T-helper 2 cell treated with Interferon-gamma antibody and Interleukin-4, amounts not matched to agents 100 ng/mL and 5 ng/mL, for 36 hours (primary cell): ENCODE measurements around the gene FHIT. TPM values are rescaled to one million over a fixed set of nuclear protein-coding genes. Genes with fewer than 3 reads are reported as not detected.

Experiments
- intact Hi-C: fragments of 100-400 bp; cut with micrococcal nuclease; formaldehyde crosslinking; loops from one replicate; pipeline ENCODE4 v1.15.1; 2023
- total RNA-seq: library from RNA; stranded (reverse); gene quantifications from 2 replicates; pipeline ENCODE4 v1.2.3, GENCODE V29; 2022

The FHIT gene
- total RNA-seq, 1 donor from 2014 or later: 40.4 TPM

GRCh38 chr3:59766200-59766872, 1484.9 kb downstream of the FHIT start:
- intact Hi-C loops: no loop called here

- intact Hi-C loops: no loop called here
Observed at GRCh38 chr3:59764171-59764570, 1487.1 kb downstream of the FHIT start.

- intact Hi-C loops: no loop called here
Observed at GRCh38 chr3:59762941-59763340, 1488.3 kb downstream of the FHIT start.

GRCh38 chr3:59759298-59760031, 1491.8 kb downstream of the FHIT start:
- intact Hi-C loops: no loop called here

- intact Hi-C loops: no loop called here
Observed at GRCh38 chr3:59758672-59759071, 1492.6 kb downstream of the FHIT start.

GRCh38 chr3:59756934-59757333, 1494.3 kb downstream of the FHIT start:
- intact Hi-C loops: no loop called here

- intact Hi-C loops: no loop called here
Observed at GRCh38 chr3:59754456-59755129, 1496.7 kb downstream of the FHIT start.

- intact Hi-C loops: no loop called here
Observed at GRCh38 chr3:59753808-59754450, 1497.3 kb downstream of the FHIT start.

GRCh38 chr3:59752925-59753324, 1498.3 kb downstream of the FHIT start:
- intact Hi-C loops: no loop called here

GRCh38 chr3:59751606-59752005, 1499.6 kb downstream of the FHIT start:
- intact Hi-C loops: no loop called here

- intact Hi-C loops: no loop called here
Observed at GRCh38 chr3:59750391-59750790, 1500.9 kb downstream of the FHIT start.

- intact Hi-C loops: no loop called here
Observed at GRCh38 chr3:59749291-59749690, 1502.0 kb downstream of the FHIT start.

- intact Hi-C loops: no loop called here
Observed at GRCh38 chr3:59746585-59746984, 1504.7 kb downstream of the FHIT start.

- intact Hi-C loops: no loop called here
Observed at GRCh38 chr3:59737241-59737640, 1514.0 kb downstream of the FHIT start.

- intact Hi-C loops: no loop called here
Observed at GRCh38 chr3:59734061-59734460, 1517.2 kb downstream of the FHIT start.

GRCh38 chr3:59733041-59733809, 1518.0 kb downstream of the FHIT start:
- intact Hi-C loops: no loop called here

- intact Hi-C loops: no loop called here
Observed at GRCh38 chr3:59731943-59732342, 1519.3 kb downstream of the FHIT start.

- intact Hi-C loops: no loop called here
Observed at GRCh38 chr3:59730591-59730990, 1520.7 kb downstream of the FHIT start.

GRCh38 chr3:59728587-59728908, 1522.7 kb downstream of the FHIT start:
- intact Hi-C loops: no loop called here

- intact Hi-C loops: no loop called here
Observed at GRCh38 chr3:59727902-59728586, 1523.2 kb downstream of the FHIT start.

GRCh38 chr3:59726279-59726678, 1525.0 kb downstream of the FHIT start:
- intact Hi-C loops: no loop called here
